Measurements from ENCODE around the gene ANKRD18B. TPM values are rescaled to one million over a fixed set of nuclear protein-coding genes. Genes with fewer than 3 reads are reported as not detected.
"Not testable (repeated sequence)": the region's sequence is repeated elsewhere in the genome, so short reads cannot be mapped to it uniquely, and the experiment has no call there.

The ANKRD18B gene
- total and polyA plus RNA-seq, 5 donors from 2014 or later, result not detected

- not testable (repeated sequence) for H3K36me3 ChIP-seq (ENCODE audit: control insufficient read depth, insufficient read depth, low read length); H3K36me3 Mint-ChIP-seq; H3K4me1 Mint-ChIP-seq; H3K4me3 Mint-ChIP-seq; H3K9me3 ChIP-seq (ENCODE audit: control insufficient read depth in 2 of 2, low read length in 2 of 2); ATAC-seq (ENCODE audit: low read depth in 2 of 2); H3K27ac Mint-ChIP-seq; H3K4me1 ChIP-seq (ENCODE audit: control insufficient read depth, insufficient read depth, low read length, poor library complexity, severe bottlenecking); H3K4me3 ChIP-seq (ENCODE audit: low read depth, low read length); H3K27ac ChIP-seq (ENCODE audit: insufficient read depth, low read length, poor library complexity, severe bottlenecking); DNase-seq; H3K9me3 Mint-ChIP-seq
- H3K27me3 Mint-ChIP-seq, result peaks cover 34% of the 10 kb centered on the region
- peaks cover 12% of the 10 kb centered on the region for H3K27me3 ChIP-seq (ENCODE audit: control insufficient read depth, insufficient read depth, low read length)
Observed at GRCh38 chr9:33618370-33618769, 94.3 kb downstream of the ANKRD18B start.

GRCh38 chr9:33619666-33620404 lies 95.8 kb downstream of the ANKRD18B start:
- DNase-seq (no peak), ATAC-seq (ENCODE audit: low read depth in 2 of 2) (no peak)
- no peaks in the 10 kb centered on the region for H3K9me3 ChIP-seq (ENCODE audit: control insufficient read depth in 2 of 2, low read length in 2 of 2)
- no peaks in the 10 kb centered on the region for H3K9me3 Mint-ChIP-seq
- no peak overlapping the region for H3K4me3 Mint-ChIP-seq
- peaks cover 5% of the 10 kb centered on the region for H3K4me1 ChIP-seq (ENCODE audit: control insufficient read depth, insufficient read depth, low read length, poor library complexity, severe bottlenecking)
- H3K36me3 ChIP-seq (ENCODE audit: control insufficient read depth, insufficient read depth, low read length), result no peaks in the 10 kb centered on the region
- no peak overlapping the region for H3K27ac ChIP-seq (ENCODE audit: insufficient read depth, low read length, poor library complexity, severe bottlenecking)
- H3K27me3 ChIP-seq (ENCODE audit: control insufficient read depth, insufficient read depth, low read length), result peaks cover 8% of the 10 kb centered on the region
- no peaks in the 10 kb centered on the region for H3K36me3 Mint-ChIP-seq
- no peak overlapping the region for H3K27ac Mint-ChIP-seq
- peaks cover 26% of the 10 kb centered on the region for H3K27me3 Mint-ChIP-seq
- peaks cover 0 to 4% (median 2%) of the 10 kb centered on the region in 4 donors for H3K4me1 Mint-ChIP-seq
- no peak overlapping the region for H3K4me3 ChIP-seq (ENCODE audit: low read depth, low read length)

GRCh38 chr9:33620738-33621439 lies 96.8 kb downstream of the ANKRD18B start:
- ATAC-seq (ENCODE audit: low read depth in 2 of 2) (no peak), DNase-seq (no peak)
- Histone ChIP-seq H3K27ac (ENCODE audit: insufficient read depth, low read length, poor library complexity, severe bottlenecking) (no peak overlapping the region), H3K4me3 (ENCODE audit: low read depth, low read length) (no peak overlapping the region), H3K9me3 (ENCODE audit: control insufficient read depth in 2 of 2, low read length in 2 of 2) (no peaks in the 10 kb centered on the region), H3K4me1 (ENCODE audit: control insufficient read depth, insufficient read depth, low read length, poor library complexity, severe bottlenecking) (peaks cover 5% of the 10 kb centered on the region), H3K27me3 (ENCODE audit: control insufficient read depth, insufficient read depth, low read length) (peaks cover 3% of the 10 kb centered on the region), H3K36me3 (ENCODE audit: control insufficient read depth, insufficient read depth, low read length) (no peaks in the 10 kb centered on the region)
- H3K4me3 Mint-ChIP-seq, result no peak overlapping the region
- no peak overlapping the region for H3K27ac Mint-ChIP-seq
- H3K9me3 Mint-ChIP-seq, result no peaks in the 10 kb centered on the region
- H3K36me3 Mint-ChIP-seq, result no peaks in the 10 kb centered on the region
- H3K4me1 Mint-ChIP-seq, result peaks cover 0 to 4% (median 2%) of the 10 kb centered on the region in 4 donors
- peaks cover 25% of the 10 kb centered on the region for H3K27me3 Mint-ChIP-seq

Other genes starting within 250 kb of the ANKRD18B start
- gene NFX1, start 233.7 kb upstream of the ANKRD18B start, total RNA-seq, result 36.8 TPM
- gene NFX1, start 233.7 kb upstream of the ANKRD18B start, polyA plus RNA-seq, result 10 to 100 TPM; 19.8 to 31.6 (median 26.7) TPM
- gene AQP7, start 121.7 kb upstream of the ANKRD18B start, total RNA-seq, result 0.47 TPM
- gene AQP7, start 121.7 kb upstream of the ANKRD18B start, polyA plus RNA-seq, result 1 to 10 TPM in 1 of 4 donors, under 1 TPM in 3; 0.15 to 1.0 (median 0.32) TPM
- gene AQP3, start 76.7 kb upstream of the ANKRD18B start, total RNA-seq, result 140 TPM
- gene AQP3, start 76.7 kb upstream of the ANKRD18B start, polyA plus RNA-seq, result 100 to 1,000 TPM; 371 to 543 (median 391) TPM
- gene NOL6, start 50.3 kb upstream of the ANKRD18B start, total RNA-seq, result 29.4 TPM
- gene NOL6, start 50.3 kb upstream of the ANKRD18B start, polyA plus RNA-seq, result 10 to 100 TPM; 13.4 to 20.5 (median 14.0) TPM

Data from CD4-positive, CD25-positive, alpha-beta regulatory T cell (primary cell).